Bronchial epithelial cell (primary cell): ENCODE data around the gene EMX1. TPM values are rescaled to one million over a fixed set of nuclear protein-coding genes. Genes with fewer than 3 reads are reported as not detected.
A peak's percentile ranks its signal among the peaks of the same experiment; 100 is the strongest.

Experiments
- DNase-seq: peaks from one replicate; pipeline ENCODE4 v3.0.0-alpha.2; 2010; ENCODE audit warnings: low read depth
- FAIRE-seq: peaks from 2 replicates; lab custom pipeline; 2011; peaks lifted over from hg19 to GRCh38; lab: Jason Lieb, UNC
- H3K27me3 ChIP-seq: 2 replicates; pipeline ENCODE4 v1.5.1; 2011; ENCODE audit warnings: low read length; ENCODE audit not compliant: control insufficient read depth, insufficient read depth
- H3K36me3 ChIP-seq: 2 replicates; pipeline ENCODE4 v1.5.1; 2011; ENCODE audit warnings: low read length; ENCODE audit not compliant: control insufficient read depth, insufficient read depth
- H3K4me3 ChIP-seq: 2 replicates; pipeline ENCODE4 v1.5.1; 2011; ENCODE audit warnings: mild to moderate bottlenecking, low read depth, low read length, control low read depth
- CTCF ChIP-seq: IDR thresholded peaks from 2 replicates; pipeline ENCODE4 v1.5.1; 2011; ENCODE audit warnings: mild to moderate bottlenecking, moderate library complexity, low read length, control low read depth, inconsistent platforms; ENCODE audit not compliant: insufficient read depth, severe bottlenecking
- total RNA-seq: library from RNA; depleted of rRNA; stranded (reverse); fragments of >200 nt; gene quantifications from 2 replicates; pipeline ENCODE4 v1.2.1, GENCODE V29; 2014

EMX1 gene
- total RNA-seq, 1 donor from 2014 or later = 0.26 TPM

- TF ChIP-seq CTCF = no peak
- H3K4me3 ChIP-seq = no peak overlapping the region
- peaks cover 14% of the 10 kb centered on the region for H3K27me3 ChIP-seq
- no peak for FAIRE-seq
- H3K36me3 ChIP-seq = no peaks in the 10 kb centered on the region
- no peak for DNase-seq
Observed at GRCh38 chr2:72908741-72909140, 8.6 kb upstream of the EMX1 start.

- Histone ChIP-seq H3K4me3 (no peak overlapping the region), H3K27me3 (peaks cover 32% of the 10 kb centered on the region), H3K36me3 (no peaks in the 10 kb centered on the region)
- FAIRE-seq = no peak
- DNase-seq = peak; percentile 90
- no peak for TF ChIP-seq CTCF
Observed at GRCh38 chr2:72911256-72911655, 6.1 kb upstream of the EMX1 start.

- FAIRE-seq (no peak), DNase-seq (no peak)
- TF ChIP-seq CTCF = peak; percentile 17
- H3K27me3 ChIP-seq = peaks cover 45% of the 10 kb centered on the region
- no peaks in the 10 kb centered on the region for H3K36me3 ChIP-seq
- H3K4me3 ChIP-seq = no peak overlapping the region
Observed at GRCh38 chr2:72913486-72914205, 3.7 kb upstream of the EMX1 start.

GRCh38 chr2:72914206-72914559, 3.1 kb upstream of the EMX1 start:
- no peaks in the 10 kb centered on the region for H3K36me3 ChIP-seq
- no peak for FAIRE-seq
- H3K27me3 ChIP-seq = peaks cover 49% of the 10 kb centered on the region
- H3K4me3 ChIP-seq = no peak overlapping the region
- TF ChIP-seq CTCF = no peak
- no peak for DNase-seq

GRCh38 chr2:72914589-72915319, 2.6 kb upstream of the EMX1 start:
- H3K27me3 ChIP-seq = peaks cover 54% of the 10 kb centered on the region
- FAIRE-seq (no peak), DNase-seq (no peak)
- no peak overlapping the region for H3K4me3 ChIP-seq
- no peak for TF ChIP-seq CTCF
- H3K36me3 ChIP-seq = no peaks in the 10 kb centered on the region
